ENCODE measurements around the gene PCAT7.
"Not testable (repeated sequence)": the region's sequence is repeated elsewhere in the genome, so short reads cannot be mapped to it uniquely, and the experiment has no call there.

Gene PCAT7

GRCh38 chr9:94554439-94555331, at the start of gene PCAT7:
TSS of gene PCAT7 (plus strand) at chr9:94555083.
- Histone ChIP-seq H3K4me1 (ENCODE audit: control insufficient read depth, insufficient read depth, low read length) (no peaks in the 10 kb centered on the region; the same call in 1 of the 2 replicates), H3K9ac (ENCODE audit: low read length) (peak within 1 kb of the TSS; percentile 85), H3K4me3 (ENCODE audit: low read depth, low read length) (peak within 1 kb of the TSS; percentile 77), H3K27ac (ENCODE audit: low read depth, low read length) (no peak within 1 kb of the TSS), H3K9me3 (ENCODE audit: control insufficient read depth, insufficient read depth, low read depth, low read length) (peaks cover 11% of the 10 kb centered on the region; the same call in 1 of the 2 replicates), H3K36me3 (ENCODE audit: control insufficient read depth, insufficient read depth, low read length) (peaks cover 10% of the 10 kb centered on the region; the same call in 1 of the 2 replicates), H3K27me3 (ENCODE audit: control insufficient read depth, insufficient read depth, low read length) (no peaks in the 10 kb centered on the region)

- H3K4me3 ChIP-seq (ENCODE audit: low read depth, low read length); H3K36me3 ChIP-seq (ENCODE audit: control insufficient read depth, insufficient read depth, low read length); H3K9me3 ChIP-seq (ENCODE audit: control insufficient read depth, insufficient read depth, low read depth, low read length); H3K27me3 ChIP-seq (ENCODE audit: control insufficient read depth, insufficient read depth, low read length); H3K27ac ChIP-seq (ENCODE audit: low read depth, low read length); H3K9ac ChIP-seq (ENCODE audit: low read length); H3K4me1 ChIP-seq (ENCODE audit: control insufficient read depth, insufficient read depth, low read length): not testable (repeated sequence)
These were observed 48.5 kb upstream of the PCAT7 start for GRCh38 chr9:94506370-94506769.

DNA sequence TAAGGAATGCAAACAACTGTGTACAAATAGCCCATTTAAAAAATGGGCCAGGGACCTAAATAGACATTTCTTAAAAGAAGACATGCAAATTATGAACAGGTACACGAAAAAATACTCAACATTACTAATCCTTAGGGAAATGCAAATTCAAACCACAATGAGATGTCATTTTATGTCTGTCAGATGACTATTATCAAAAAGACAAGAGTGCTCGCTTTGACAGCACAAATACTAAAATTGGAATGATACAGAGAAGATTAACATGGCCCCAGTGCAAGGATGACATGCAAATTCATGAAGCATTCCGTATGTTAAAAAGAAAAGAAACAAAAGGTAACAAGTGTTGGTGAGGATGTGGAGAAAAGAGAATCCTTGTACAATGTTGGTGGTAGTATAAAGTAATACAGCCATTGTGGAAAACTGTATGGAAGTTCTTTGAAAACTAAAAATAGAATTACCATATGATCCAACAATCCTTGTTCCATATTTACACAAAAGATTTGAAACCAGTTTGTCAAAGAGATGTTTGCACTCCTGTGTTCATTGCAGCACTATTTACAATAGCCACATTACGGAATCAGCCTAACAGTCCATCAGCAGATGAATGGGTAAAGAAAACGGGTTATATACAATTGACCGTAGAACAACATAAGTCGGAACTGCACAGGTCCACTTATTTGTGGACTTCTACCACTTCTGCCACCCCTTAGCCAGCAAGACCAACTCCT, 47.2 kb upstream of the PCAT7 start:
- no peaks in the 10 kb centered on the region for H3K36me3 ChIP-seq (ENCODE audit: control insufficient read depth, insufficient read depth, low read length)
- no peaks in the 10 kb centered on the region for H3K27me3 ChIP-seq (ENCODE audit: control insufficient read depth, insufficient read depth, low read length)
- no peak overlapping the region for H3K27ac ChIP-seq (ENCODE audit: low read depth, low read length)
- H3K4me3 ChIP-seq (ENCODE audit: low read depth, low read length) = no peak overlapping the region
- no peak overlapping the region for H3K9ac ChIP-seq (ENCODE audit: low read length)
- H3K9me3 ChIP-seq (ENCODE audit: control insufficient read depth, insufficient read depth, low read depth, low read length) = no peaks in the 10 kb centered on the region
- no peaks in the 10 kb centered on the region for H3K4me1 ChIP-seq (ENCODE audit: control insufficient read depth, insufficient read depth, low read length)

GRCh38 chr9:94511134-94511954, 43.5 kb upstream of the PCAT7 start:
- no peak overlapping the region for H3K9ac ChIP-seq (ENCODE audit: low read length)
- H3K4me1 ChIP-seq (ENCODE audit: control insufficient read depth, insufficient read depth, low read length) = peaks cover 7% of the 10 kb centered on the region; the same call in 1 of the 2 replicates
- no peak overlapping the region for H3K27ac ChIP-seq (ENCODE audit: low read depth, low read length)
- no peaks in the 10 kb centered on the region for H3K27me3 ChIP-seq (ENCODE audit: control insufficient read depth, insufficient read depth, low read length)
- H3K4me3 ChIP-seq (ENCODE audit: low read depth, low read length) = no peak overlapping the region
- no peaks in the 10 kb centered on the region for H3K36me3 ChIP-seq (ENCODE audit: control insufficient read depth, insufficient read depth, low read length)
- no peaks in the 10 kb centered on the region for H3K9me3 ChIP-seq (ENCODE audit: control insufficient read depth, insufficient read depth, low read depth, low read length)

DNA sequence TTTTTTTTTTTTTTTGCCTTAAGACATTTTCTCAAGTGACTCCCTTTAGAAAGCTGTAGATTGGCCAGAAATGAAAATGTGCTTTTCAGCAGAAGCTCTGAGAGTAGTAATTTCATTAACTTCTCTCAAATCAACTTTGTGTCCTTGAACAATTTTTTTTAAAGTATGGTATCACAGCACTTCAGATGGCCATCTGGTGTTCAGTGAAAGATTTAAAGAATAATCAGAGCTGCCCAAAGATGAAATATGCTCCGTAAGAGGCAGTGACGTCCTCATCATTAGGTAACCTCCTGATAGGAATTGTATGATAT, 43.0 kb upstream of the PCAT7 start:
- Histone ChIP-seq H3K9ac (ENCODE audit: low read length) (no peak overlapping the region), H3K4me3 (ENCODE audit: low read depth, low read length) (no peak overlapping the region), H3K4me1 (ENCODE audit: control insufficient read depth, insufficient read depth, low read length) (peaks cover 7% of the 10 kb centered on the region; the same call in 1 of the 2 replicates), H3K27me3 (ENCODE audit: control insufficient read depth, insufficient read depth, low read length) (no peaks in the 10 kb centered on the region), H3K27ac (ENCODE audit: low read depth, low read length) (no peak overlapping the region), H3K9me3 (ENCODE audit: control insufficient read depth, insufficient read depth, low read depth, low read length) (no peaks in the 10 kb centered on the region), H3K36me3 (ENCODE audit: control insufficient read depth, insufficient read depth, low read length) (no peaks in the 10 kb centered on the region)

GRCh38 chr9:94514722-94515121, 40.2 kb upstream of the PCAT7 start:
- H3K4me3 ChIP-seq (ENCODE audit: low read depth, low read length) = no peak overlapping the region
- H3K4me1 ChIP-seq (ENCODE audit: control insufficient read depth, insufficient read depth, low read length) = peaks cover 7% of the 10 kb centered on the region; the same call in 1 of the 2 replicates
- H3K27ac ChIP-seq (ENCODE audit: low read depth, low read length) = no peak overlapping the region
- no peaks in the 10 kb centered on the region for H3K36me3 ChIP-seq (ENCODE audit: control insufficient read depth, insufficient read depth, low read length)
- H3K9ac ChIP-seq (ENCODE audit: low read length) = no peak overlapping the region
- no peaks in the 10 kb centered on the region for H3K27me3 ChIP-seq (ENCODE audit: control insufficient read depth, insufficient read depth, low read length)
- no peaks in the 10 kb centered on the region for H3K9me3 ChIP-seq (ENCODE audit: control insufficient read depth, insufficient read depth, low read depth, low read length)

GRCh38 chr9:94517254-94517653, 37.6 kb upstream of the PCAT7 start:
- H3K36me3 ChIP-seq (ENCODE audit: control insufficient read depth, insufficient read depth, low read length) = no peaks in the 10 kb centered on the region
- no peaks in the 10 kb centered on the region for H3K9me3 ChIP-seq (ENCODE audit: control insufficient read depth, insufficient read depth, low read depth, low read length)
- no peak overlapping the region for H3K4me3 ChIP-seq (ENCODE audit: low read depth, low read length)
- no peak overlapping the region for H3K27ac ChIP-seq (ENCODE audit: low read depth, low read length)
- H3K27me3 ChIP-seq (ENCODE audit: control insufficient read depth, insufficient read depth, low read length) = no peaks in the 10 kb centered on the region
- H3K4me1 ChIP-seq (ENCODE audit: control insufficient read depth, insufficient read depth, low read length) = peaks cover 7% of the 10 kb centered on the region; the same call in 1 of the 2 replicates
- H3K9ac ChIP-seq (ENCODE audit: low read length) = no peak overlapping the region

DNA sequence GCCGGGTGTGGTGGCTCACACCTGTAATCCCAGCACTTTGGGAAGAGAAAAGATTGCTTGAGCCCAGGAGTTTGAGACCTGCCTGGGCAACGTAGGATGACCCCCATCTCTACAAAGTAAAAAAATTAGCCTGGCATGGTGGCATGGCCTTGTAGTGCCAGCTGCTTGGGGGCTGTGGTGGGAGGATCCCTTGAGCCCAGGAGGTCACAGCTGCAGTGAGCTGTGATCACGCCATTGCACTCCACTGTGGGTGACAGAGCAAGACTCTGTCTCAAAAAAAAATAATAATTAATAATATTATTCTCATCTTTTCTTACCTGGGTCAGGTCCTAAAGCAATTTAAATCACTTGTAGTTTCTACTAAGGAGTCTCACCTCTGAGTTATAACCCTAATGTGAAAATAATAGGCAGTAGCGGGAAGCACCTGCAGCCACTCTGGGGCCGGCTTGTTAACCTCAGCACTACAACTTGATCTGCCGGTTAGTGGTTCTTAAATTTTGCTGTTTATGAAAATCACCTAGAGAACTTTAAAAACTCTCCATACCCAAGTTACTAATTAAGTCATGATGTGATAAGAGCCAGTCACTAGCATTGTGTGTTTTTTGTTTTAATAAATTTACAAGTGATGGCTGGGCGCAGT, 29.4 kb upstream of the PCAT7 start:
- Histone ChIP-seq H3K27ac (ENCODE audit: low read depth, low read length) (no peak overlapping the region), H3K4me3 (ENCODE audit: low read depth, low read length) (no peak overlapping the region), H3K4me1 (ENCODE audit: control insufficient read depth, insufficient read depth, low read length) (no peaks in the 10 kb centered on the region), H3K9ac (ENCODE audit: low read length) (no peak overlapping the region), H3K27me3 (ENCODE audit: control insufficient read depth, insufficient read depth, low read length) (no peaks in the 10 kb centered on the region), H3K9me3 (ENCODE audit: control insufficient read depth, insufficient read depth, low read depth, low read length) (no peaks in the 10 kb centered on the region), H3K36me3 (ENCODE audit: control insufficient read depth, insufficient read depth, low read length) (no peaks in the 10 kb centered on the region)

DNA sequence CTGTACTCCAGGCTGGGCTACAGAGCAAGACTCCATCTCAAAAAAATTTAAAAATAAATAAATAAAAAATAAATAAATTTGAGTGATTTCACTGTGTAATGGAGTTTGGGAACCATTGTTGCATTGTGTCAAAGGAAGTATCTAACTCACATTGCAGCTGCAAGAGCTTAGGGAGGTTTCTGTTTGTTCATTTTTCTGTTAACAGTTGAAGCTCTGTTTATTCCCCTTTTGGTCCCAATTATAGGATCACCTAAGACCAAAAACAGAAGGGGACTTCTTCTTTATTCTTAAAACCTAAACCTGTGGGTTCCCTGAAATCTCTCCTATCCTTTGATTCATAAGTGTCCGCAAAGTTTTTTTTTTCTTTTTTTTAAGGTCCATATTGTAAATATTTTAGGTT, 28.6 kb upstream of the PCAT7 start:
- Histone ChIP-seq H3K4me3 (ENCODE audit: low read depth, low read length) (no peak overlapping the region), H3K9ac (ENCODE audit: low read length) (no peak overlapping the region), H3K27ac (ENCODE audit: low read depth, low read length) (no peak overlapping the region), H3K27me3 (ENCODE audit: control insufficient read depth, insufficient read depth, low read length) (no peaks in the 10 kb centered on the region), H3K9me3 (ENCODE audit: control insufficient read depth, insufficient read depth, low read depth, low read length) (no peaks in the 10 kb centered on the region), H3K4me1 (ENCODE audit: control insufficient read depth, insufficient read depth, low read length) (no peaks in the 10 kb centered on the region), H3K36me3 (ENCODE audit: control insufficient read depth, insufficient read depth, low read length) (no peaks in the 10 kb centered on the region)

DNA sequence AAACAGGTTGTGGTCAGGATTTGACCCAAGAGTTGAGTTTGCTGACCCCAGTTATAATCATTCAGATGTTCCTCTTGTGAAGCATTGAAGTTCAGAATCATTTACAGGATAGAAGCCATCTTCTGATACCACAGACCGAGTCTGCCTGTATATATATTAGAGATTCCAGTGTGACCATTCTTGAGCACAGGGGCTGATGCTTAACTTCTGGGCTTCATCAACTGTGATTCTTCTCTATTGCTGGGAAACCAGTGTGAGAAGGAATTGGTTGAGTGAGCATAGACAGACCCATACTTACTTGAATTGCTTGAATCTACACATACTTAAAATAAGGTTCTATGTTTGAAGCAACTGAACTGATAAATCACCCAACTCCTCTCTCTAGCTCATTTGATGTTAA, 27.9 kb upstream of the PCAT7 start:
- Histone ChIP-seq H3K4me3 (ENCODE audit: low read depth, low read length) (no peak overlapping the region), H3K27ac (ENCODE audit: low read depth, low read length) (no peak overlapping the region)

More for the DNA sequence above, 27.9 kb upstream of the PCAT7 start:
- Histone ChIP-seq H3K36me3 (ENCODE audit: control insufficient read depth, insufficient read depth, low read length) (no peaks in the 10 kb centered on the region), H3K9me3 (ENCODE audit: control insufficient read depth, insufficient read depth, low read depth, low read length) (no peaks in the 10 kb centered on the region), H3K4me1 (ENCODE audit: control insufficient read depth, insufficient read depth, low read length) (no peaks in the 10 kb centered on the region), H3K27me3 (ENCODE audit: control insufficient read depth, insufficient read depth, low read length) (no peaks in the 10 kb centered on the region), H3K9ac (ENCODE audit: low read length) (no peak overlapping the region)

Measured in HUES6 (cell line).